AG09319 (cell line): Measurements from ENCODE around the gene SDR9C7.
"Not testable (repeated sequence)": the region's sequence is repeated elsewhere in the genome, so short reads cannot be mapped to it uniquely, and the experiment has no call there.

Experiments
- DNase-seq: peaks from one replicate; pipeline ENCODE4 v3.0.0-alpha.2; 2010; ENCODE audit warnings: low read depth; ENCODE audit errors: extremely low read depth
- CTCF ChIP-seq: IDR thresholded peaks from 2 replicates; pipeline ENCODE4 v1.5.1; 2011; ENCODE audit warnings: low read depth, mild to moderate bottlenecking, inconsistent platforms, low read length, moderate library complexity

The SDR9C7 gene

DNA sequence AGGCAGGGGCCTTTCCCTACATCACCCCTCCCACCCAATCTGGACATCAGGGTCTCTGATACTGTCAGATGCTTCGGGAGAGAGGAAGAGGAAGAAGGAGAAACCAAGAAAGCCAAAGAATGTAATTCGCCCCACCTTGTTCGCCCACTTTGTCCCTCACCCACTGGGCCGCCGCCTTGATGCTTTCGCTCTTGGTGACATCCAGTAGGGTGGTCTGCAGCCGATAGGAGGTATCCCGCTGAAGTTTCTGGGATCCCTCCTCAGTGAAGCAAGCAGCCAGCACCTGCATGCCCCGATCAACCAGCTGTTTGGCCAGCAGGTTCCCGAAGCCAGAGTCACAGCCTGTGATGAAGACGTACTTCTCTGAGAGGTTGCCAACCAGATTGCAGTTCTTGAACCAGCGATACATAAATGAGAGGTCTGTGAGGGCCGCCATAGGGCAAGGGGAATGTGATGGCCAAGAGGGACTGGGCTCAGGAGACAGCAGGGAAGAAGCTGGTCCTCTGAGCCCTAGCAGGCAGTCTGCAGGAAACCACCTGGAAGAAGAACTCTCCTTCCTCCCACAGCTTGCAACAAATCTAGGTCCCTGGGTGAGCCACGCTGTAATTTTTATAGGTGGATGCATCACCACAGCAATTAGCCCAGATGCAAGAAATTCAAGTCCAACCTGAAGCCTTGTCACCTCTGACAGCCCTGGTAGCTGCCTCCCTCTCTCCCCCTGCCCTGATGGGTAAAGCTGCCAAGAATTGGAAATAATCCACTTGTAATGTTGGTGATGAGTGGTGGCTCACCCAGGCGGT lies at the start of gene SDR9C7:
Gene SDR9C7, minus strand, starts transcription at position 583 of the 800 bp plus-strand sequence. Its CDS starts 147 bp downstream, at position 436.
- no peak for DNase-seq
- TF ChIP-seq CTCF: no peak

- no peak for DNase-seq
- TF ChIP-seq CTCF: no peak
These were observed 49.2 kb upstream of the SDR9C7 start for GRCh38 chr12:56983386-56983785.

DNA sequence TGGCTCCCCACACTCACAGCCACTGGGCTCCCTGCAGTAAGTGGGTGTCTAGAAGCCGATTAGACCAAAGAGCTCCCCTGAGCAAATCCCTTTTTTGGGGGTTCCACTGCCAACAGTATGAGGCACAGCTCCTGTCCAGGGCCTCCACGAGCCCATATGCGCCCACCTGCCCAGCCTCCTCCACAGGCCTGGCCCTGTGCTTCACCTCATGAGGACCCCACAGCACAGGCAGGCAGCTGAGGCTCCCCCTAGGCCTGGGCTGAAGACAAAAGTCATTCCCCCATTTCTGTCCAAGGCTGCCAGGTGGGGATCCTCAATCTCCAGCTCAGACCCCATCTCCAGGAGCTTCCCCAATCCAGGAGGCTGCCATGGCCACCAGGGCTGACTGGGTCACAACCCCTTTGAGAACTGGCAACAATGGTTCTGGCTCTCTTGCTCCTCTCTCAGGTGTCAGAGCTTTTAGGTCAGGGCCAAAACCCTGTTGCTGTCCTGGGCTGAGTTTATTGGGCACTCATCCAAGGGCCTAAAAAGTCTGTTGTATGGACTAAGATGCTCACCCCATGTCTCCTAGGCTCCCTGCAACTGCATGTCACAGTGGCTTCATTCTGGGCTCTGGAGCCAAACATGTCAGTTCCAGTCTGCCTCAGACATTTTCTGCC lies 48.5 kb upstream of the SDR9C7 start:
- DNase-seq: not testable (repeated sequence)

- no peak for DNase-seq
- TF ChIP-seq CTCF: no peak
These were observed 46.8 kb upstream of the SDR9C7 start for GRCh38 chr12:56980941-56981530.

- TF ChIP-seq CTCF: no peak
- DNase-seq: no peak
These were observed 46.1 kb upstream of the SDR9C7 start for GRCh38 chr12:56980268-56980667.

DNA sequence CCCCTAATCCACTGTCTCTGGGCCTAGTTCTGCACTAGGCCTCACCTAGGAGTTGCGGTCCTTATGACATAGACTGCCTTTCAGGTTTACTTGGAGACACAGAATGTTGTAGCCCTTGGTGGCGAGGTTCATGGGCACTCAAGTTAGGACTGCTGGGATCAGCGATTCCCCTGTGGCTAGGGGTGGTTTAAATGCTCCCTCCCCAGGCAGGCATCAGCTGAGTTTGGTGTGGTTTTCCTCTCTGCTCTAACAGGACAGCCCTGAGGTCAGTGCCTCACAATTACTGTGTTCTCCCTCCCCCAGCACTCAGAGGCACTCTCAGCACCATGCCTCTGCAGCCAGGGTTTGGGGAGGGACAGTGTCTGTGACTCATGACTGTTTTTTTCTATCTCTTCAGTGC lies 45.4 kb upstream of the SDR9C7 start:
- no peak for TF ChIP-seq CTCF
- no peak for DNase-seq

DNA sequence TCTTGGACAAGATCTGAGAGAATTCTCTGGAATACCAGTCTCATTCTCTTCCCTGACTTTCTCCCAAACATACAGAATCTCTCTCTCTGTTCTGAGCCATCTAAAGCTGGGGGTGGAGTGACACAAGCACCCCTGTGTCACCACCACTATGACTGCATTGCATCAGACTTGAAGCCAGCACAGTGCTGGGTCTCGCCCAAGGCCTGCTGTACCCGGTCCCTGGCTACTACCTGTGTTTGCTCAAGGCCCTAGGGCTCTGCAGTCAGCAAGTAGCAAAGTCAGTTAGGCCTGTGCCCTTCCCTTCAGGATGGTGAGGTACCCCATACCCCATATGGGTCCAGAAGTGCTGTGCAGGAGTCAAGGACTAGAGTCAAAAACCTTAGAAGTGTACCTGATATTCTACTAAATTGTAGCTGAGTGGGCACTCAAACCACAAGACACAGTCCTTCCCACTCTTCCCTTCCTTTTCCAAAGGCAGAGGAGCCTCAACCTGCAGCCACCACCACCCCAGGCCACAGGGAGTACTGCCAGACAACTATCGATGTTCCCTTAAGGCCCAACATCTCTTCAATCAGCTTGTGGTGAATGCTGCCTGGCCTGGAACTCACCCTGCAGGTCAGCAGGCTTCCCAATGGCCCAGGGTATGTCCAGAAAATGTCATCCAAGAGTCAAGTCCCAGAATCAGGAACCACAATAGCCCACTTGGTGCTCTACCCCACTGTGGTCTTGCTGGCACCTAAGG lies 44.4 kb upstream of the SDR9C7 start:
- no peak for TF ChIP-seq CTCF

GRCh38 chr12:56977361-56977760 lies 43.2 kb upstream of the SDR9C7 start:
- DNase-seq: not testable (repeated sequence)

More for the DNA sequence above, 44.4 kb upstream of the SDR9C7 start:
- DNase-seq: no peak

DNA sequence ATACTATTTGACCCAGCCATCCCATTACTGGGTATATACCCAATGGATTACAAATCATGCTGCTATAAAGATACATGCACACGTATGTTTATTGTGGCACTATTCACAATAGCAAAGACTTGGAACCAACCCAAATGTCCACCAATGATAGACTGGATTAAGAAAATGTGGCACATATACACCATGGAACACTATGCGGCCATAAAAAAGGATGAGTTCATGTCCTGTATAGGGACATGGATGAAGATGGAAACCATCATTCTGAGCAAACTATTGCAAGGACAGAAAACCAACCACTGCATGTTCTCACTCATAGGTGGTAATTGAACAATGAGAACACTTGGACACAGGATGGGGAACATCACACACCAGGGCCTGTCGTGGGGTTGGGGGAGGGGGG lies 40.0 kb upstream of the SDR9C7 start:
- not testable (repeated sequence) for DNase-seq

DNA sequence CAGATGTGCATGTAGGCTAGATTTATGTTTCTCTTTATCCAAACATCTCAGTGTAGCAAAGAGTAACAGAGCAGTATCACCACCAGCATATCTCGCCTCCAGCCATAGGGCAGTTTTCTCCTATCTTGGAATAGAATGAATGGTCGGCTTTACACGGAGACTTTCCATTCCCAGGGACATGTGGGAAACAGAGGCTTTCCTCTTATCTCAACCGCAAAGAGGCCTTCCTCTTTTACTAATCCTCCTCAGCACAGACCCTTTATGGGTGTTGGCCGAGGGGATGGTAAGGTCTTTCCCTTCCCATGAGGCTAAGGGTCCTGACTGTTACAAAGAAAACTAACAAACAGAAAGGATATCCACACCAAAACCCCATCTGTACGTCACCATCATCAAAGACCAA lies 34.7 kb upstream of the SDR9C7 start:
- DNase-seq: not testable (repeated sequence)

- DNase-seq: not testable (repeated sequence)
These were observed 31.9 kb upstream of the SDR9C7 start for GRCh38 chr12:56965997-56966642.
